Gastrocnemius medialis (tissue), 4 donors: ENCODE results near the gene CAMTA2.

ENCODE experiments used
- CTCF ChIP-seq, 5 experiments: fragments of 450-650 bp in 3 of 5; fragments of 200-600 bp in 2 of 5; sonication (generic) in 2 of 5; IDR thresholded peaks in 4 of 5; conservative IDR thresholded peaks in 1 of 5; 1 replicate in 4 of 5; 2 replicates in 1 of 5; pipeline ENCODE4 v1.5.1; 2016 to 2019; ENCODE audit warnings: antibody characterized with exemption in 5 of 5, mild to moderate bottlenecking in 3 of 5, moderate library complexity in 3 of 5
- POLR2A ChIP-seq, 2 donors: fragments of 450-650 bp; IDR thresholded peaks; one replicate each; pipeline ENCODE4 v1.6.1; 2017; ENCODE audit warnings: antibody characterized with exemption in 2 of 2, mild to moderate bottlenecking in 2 of 2, moderate library complexity in 2 of 2

- TF ChIP-seq CTCF (IDR thresholded peaks at IDR 0.05 in 4 of 5, conservative IDR thresholded peaks at IDR 0.05 in 1 of 5) = no peak
- no peak for TF ChIP-seq POLR2A (IDR thresholded peaks at IDR 0.05)
These were observed 46.2 kb downstream of the CAMTA2 start for GRCh38 chr17:4941319-4941610.
